ENCODE results near the gene ADAMTSL3. TPM values are rescaled to one million over a fixed set of nuclear protein-coding genes. Genes with fewer than 3 reads are reported as not detected.

ADAMTSL3 gene
- polyA plus RNA-seq, 1 of the 3 experiments (the other 2 are of a cell fraction): 0.02 TPM

GRCh38 chr15:83887404-83887803 lies 233.5 kb downstream of the ADAMTSL3 start:
- H4K20me1 ChIP-seq (ENCODE audit: insufficient read depth): no peaks in the 10 kb centered on the region
- H3K4me3 ChIP-seq (ENCODE audit: low read depth in 2 of 2, low read length in 1 of 2): no peak overlapping the region
- 3% methylated on average over 2 of the region's 2 CpGs for WGBS (ENCODE audit: low lambda C conversion rate)
- H3K9me2 ChIP-seq: no peaks in the 10 kb centered on the region
- no peaks in the 10 kb centered on the region for H3F3A ChIP-seq (replicated peaks; ENCODE audit: insufficient read depth)
- no peak overlapping the region for H3K27ac ChIP-seq (ENCODE audit: low read depth in 2 of 2, low read length in 1 of 2)
- ChIA-PET CTCF (no interaction called here), POLR2A (no interaction called here)
- H3K79me2 ChIP-seq (ENCODE audit: insufficient read depth): no peaks in the 10 kb centered on the region
- H3K36me3 ChIP-seq (replicated peaks in 1 of 2; ENCODE audit: control insufficient read depth in 1 of 2, insufficient read depth in 2 of 2, low read length in 1 of 2): no peaks in the 10 kb centered on the region
- no peaks in the 10 kb centered on the region; a peak in 1 of 4 replicates for H3K4me1 ChIP-seq (ENCODE audit: control insufficient read depth in 1 of 2, insufficient read depth in 2 of 2, low read depth in 1 of 2, low read length in 1 of 2)
- DNase-seq: no peak
- H3K9me3 ChIP-seq: no peaks in the 10 kb centered on the region
- no peak overlapping the region for H3K9ac ChIP-seq
- no peak overlapping the region for H3K4me2 ChIP-seq
- TF ChIP-seq RAD21 (IDR thresholded peaks at IDR 0.05; ENCODE audit: low read length): no peak
- TF ChIP-seq SMC3 (IDR thresholded peaks at IDR 0.05; ENCODE audit: low read depth, low read length): no peak
- H2AFZ ChIP-seq (ENCODE audit: low read depth): no peak overlapping the region
- H3K27me3 ChIP-seq (ENCODE audit: insufficient read depth): peaks cover under 1% of the 10 kb centered on the region; the same call in 1 of the 2 replicates

DNA sequence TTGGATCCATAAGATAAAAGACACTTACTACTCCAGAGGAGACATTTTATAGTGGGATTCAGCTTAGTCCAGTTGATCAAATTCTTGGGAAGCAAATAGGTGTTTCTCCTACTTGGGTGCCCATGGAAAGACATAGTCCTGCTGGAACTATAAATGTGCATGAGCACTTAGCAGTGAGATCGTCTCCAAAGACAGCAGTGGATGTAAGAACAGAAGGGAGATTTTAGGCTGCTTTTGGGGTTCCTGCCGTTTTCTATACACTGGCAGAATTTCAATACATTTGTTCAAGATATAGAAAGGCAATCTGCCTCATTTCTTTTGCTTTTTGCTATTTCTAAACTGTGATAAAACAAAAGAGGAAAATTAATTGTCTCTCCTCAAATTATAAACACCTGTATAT lies 234.0 kb downstream of the ADAMTSL3 start:
- Histone ChIP-seq H4K20me1 (ENCODE audit: insufficient read depth) (no peaks in the 10 kb centered on the region), H3K9ac (no peak overlapping the region), H3K4me3 (ENCODE audit: low read depth in 2 of 2, low read length in 1 of 2) (no peak overlapping the region), H3K9me2 (no peaks in the 10 kb centered on the region), H3K4me2 (no peak overlapping the region), H3K4me1 (ENCODE audit: control insufficient read depth in 1 of 2, insufficient read depth in 2 of 2, low read depth in 1 of 2, low read length in 1 of 2) (no peaks in the 10 kb centered on the region; a peak in 1 of 4 replicates), H3K79me2 (ENCODE audit: insufficient read depth) (no peaks in the 10 kb centered on the region), H3K27me3 (ENCODE audit: insufficient read depth) (peaks cover 4% of the 10 kb centered on the region; the same call in 1 of the 2 replicates), H3K36me3 (replicated peaks in 1 of 2; ENCODE audit: control insufficient read depth in 1 of 2, insufficient read depth in 2 of 2, low read length in 1 of 2) (no peaks in the 10 kb centered on the region), H2AFZ (ENCODE audit: low read depth) (no peak overlapping the region), H3F3A (replicated peaks; ENCODE audit: insufficient read depth) (no peaks in the 10 kb centered on the region), H3K9me3 (no peaks in the 10 kb centered on the region), H3K27ac (ENCODE audit: low read depth in 2 of 2, low read length in 1 of 2) (no peak overlapping the region)
- POLR2A ChIA-PET: no interaction called here
- WGBS (ENCODE audit: low lambda C conversion rate): 0% methylated on average over 2 of the region's 2 CpGs
- TF ChIP-seq NRF1 (IDR thresholded peaks at IDR 0.05; ENCODE audit: low read depth, low read length) (no peak), TEAD4 (IDR thresholded peaks at IDR 0.05; ENCODE audit: borderline replicate concordance, insufficient read depth) (no peak), CHD2 (IDR thresholded peaks at IDR 0.05; ENCODE audit: low read length, partially characterized antibody) (no peak), RAD21 (IDR thresholded peaks at IDR 0.05; ENCODE audit: low read length) (no peak), CTCF (IDR thresholded peaks at IDR 0.05) (no peak), TAF1 (IDR thresholded peaks at IDR 0.05; ENCODE audit: borderline replicate concordance, low read depth, low read length) (no peak), FOXJ3 (CRISPR knock-in tag; IDR thresholded peaks at IDR 0.05) (no peak), PBX3 (IDR thresholded peaks at IDR 0.05) (no peak), RXRA (IDR thresholded peaks at IDR 0.05; ENCODE audit: borderline replicate concordance, low read depth) (no peak), JUND (IDR thresholded peaks at IDR 0.05) (no peak), EZH2phosphoT487 (IDR thresholded peaks at IDR 0.05; ENCODE audit: borderline replicate concordance, low read depth) (no peak), MXI1 (IDR thresholded peaks at IDR 0.05; ENCODE audit: low read depth, low read length) (no peak), EP300 (IDR thresholded peaks at IDR 0.05; ENCODE audit: borderline replicate concordance in 1 of 2, low read depth in 1 of 2, low read length in 1 of 2) (no peak), GABPA (IDR thresholded peaks at IDR 0.05; ENCODE audit: low read depth) (no peak)
- TF ChIP-seq, protein P1, sequence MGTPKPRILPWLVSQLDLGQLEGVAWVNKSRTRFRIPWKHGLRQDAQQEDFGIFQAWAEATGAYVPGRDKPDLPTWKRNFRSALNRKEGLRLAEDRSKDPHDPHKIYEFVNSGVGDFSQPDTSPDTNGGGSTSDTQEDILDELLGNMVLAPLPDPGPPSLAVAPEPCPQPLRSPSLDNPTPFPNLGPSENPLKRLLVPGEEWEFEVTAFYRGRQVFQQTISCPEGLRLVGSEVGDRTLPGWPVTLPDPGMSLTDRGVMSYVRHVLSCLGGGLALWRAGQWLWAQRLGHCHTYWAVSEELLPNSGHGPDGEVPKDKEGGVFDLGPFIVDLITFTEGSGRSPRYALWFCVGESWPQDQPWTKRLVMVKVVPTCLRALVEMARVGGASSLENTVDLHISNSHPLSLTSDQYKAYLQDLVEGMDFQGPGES (IDR thresholded peaks at IDR 0.05; ENCODE audit: low read depth, low read length): no peak
- TF ChIP-seq, protein P2, sequence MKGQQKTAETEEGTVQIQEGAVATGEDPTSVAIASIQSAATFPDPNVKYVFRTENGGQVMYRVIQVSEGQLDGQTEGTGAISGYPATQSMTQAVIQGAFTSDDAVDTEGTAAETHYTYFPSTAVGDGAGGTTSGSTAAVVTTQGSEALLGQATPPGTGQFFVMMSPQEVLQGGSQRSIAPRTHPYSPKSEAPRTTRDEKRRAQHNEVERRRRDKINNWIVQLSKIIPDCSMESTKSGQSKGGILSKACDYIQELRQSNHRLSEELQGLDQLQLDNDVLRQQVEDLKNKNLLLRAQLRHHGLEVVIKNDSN (IDR thresholded peaks at IDR 0.05; ENCODE audit: borderline replicate concordance, low read depth): no peak
- TF ChIP-seq, protein P3, sequence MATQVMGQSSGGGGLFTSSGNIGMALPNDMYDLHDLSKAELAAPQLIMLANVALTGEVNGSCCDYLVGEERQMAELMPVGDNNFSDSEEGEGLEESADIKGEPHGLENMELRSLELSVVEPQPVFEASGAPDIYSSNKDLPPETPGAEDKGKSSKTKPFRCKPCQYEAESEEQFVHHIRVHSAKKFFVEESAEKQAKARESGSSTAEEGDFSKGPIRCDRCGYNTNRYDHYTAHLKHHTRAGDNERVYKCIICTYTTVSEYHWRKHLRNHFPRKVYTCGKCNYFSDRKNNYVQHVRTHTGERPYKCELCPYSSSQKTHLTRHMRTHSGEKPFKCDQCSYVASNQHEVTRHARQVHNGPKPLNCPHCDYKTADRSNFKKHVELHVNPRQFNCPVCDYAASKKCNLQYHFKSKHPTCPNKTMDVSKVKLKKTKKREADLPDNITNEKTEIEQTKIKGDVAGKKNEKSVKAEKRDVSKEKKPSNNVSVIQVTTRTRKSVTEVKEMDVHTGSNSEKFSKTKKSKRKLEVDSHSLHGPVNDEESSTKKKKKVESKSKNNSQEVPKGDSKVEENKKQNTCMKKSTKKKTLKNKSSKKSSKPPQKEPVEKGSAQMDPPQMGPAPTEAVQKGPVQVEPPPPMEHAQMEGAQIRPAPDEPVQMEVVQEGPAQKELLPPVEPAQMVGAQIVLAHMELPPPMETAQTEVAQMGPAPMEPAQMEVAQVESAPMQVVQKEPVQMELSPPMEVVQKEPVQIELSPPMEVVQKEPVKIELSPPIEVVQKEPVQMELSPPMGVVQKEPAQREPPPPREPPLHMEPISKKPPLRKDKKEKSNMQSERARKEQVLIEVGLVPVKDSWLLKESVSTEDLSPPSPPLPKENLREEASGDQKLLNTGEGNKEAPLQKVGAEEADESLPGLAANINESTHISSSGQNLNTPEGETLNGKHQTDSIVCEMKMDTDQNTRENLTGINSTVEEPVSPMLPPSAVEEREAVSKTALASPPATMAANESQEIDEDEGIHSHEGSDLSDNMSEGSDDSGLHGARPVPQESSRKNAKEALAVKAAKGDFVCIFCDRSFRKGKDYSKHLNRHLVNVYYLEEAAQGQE (IDR thresholded peaks at IDR 0.05; ENCODE audit: low read depth, low read length): no peak
- CTCF ChIA-PET: no interaction called here
- DNase-seq: no peak

All from SK-N-SH (cell line).